ENCODE measurements around the gene CFAP65.
A peak's percentile ranks its signal among the peaks of the same experiment; 100 is the strongest.

Gene CFAP65

DNA sequence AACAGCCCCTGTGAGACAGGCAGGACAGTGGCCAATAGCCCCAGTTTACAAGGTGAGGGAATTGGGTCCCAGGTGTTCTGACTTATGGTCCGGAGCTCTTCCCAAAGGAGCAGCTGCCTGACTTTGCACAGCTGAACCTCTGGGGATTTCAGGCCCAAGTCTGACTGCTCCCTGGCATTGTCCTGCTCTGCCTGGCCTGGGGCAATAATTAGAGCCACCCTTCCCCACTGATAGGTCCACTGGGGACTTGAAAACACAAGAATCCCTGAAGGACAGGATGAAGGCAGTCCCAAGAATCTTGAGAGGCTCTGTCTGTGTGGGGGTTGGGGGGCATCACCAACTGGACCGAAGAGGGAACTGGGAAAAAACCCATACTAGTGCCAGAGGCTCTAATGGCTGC lies 52.7 kb downstream of the CFAP65 start:
- Histone ChIP-seq H3K9ac (ENCODE audit: low read depth, low read length) (no peak overlapping the region), H3K36me3 (ENCODE audit: insufficient read depth, low read length) (no peaks in the 10 kb centered on the region), H3K4me3 (ENCODE audit: low read length) (no peak overlapping the region), H3K9me3 (ENCODE audit: insufficient read depth, low read depth, low read length) (no peaks in the 10 kb centered on the region), H3K27ac (ENCODE audit: low read depth, low read length) (no peak overlapping the region), H3K4me1 (ENCODE audit: insufficient read depth, low read length) (0 out of 2 replicates have a peak, but pooled peaks cover 3% of the 10 kb centered on the region), H3K27me3 (ENCODE audit: insufficient read depth, low read length) (peaks cover 100% of the 10 kb centered on the region)
- 67% methylated on average over 2 of the region's 2 CpGs for WGBS

GRCh38 chr2:218988164-218988563 lies 53.2 kb downstream of the CFAP65 start:
- WGBS, result 61% methylated on average over 2 of the region's 3 CpGs
- H3K9me3 ChIP-seq (ENCODE audit: insufficient read depth, low read depth, low read length), result no peaks in the 10 kb centered on the region
- no peak overlapping the region for H3K9ac ChIP-seq (ENCODE audit: low read depth, low read length)
- H3K4me3 ChIP-seq (ENCODE audit: low read length), result no peak overlapping the region
- H3K27me3 ChIP-seq (ENCODE audit: insufficient read depth, low read length), result peaks cover 100% of the 10 kb centered on the region
- H3K27ac ChIP-seq (ENCODE audit: low read depth, low read length), result no peak overlapping the region
- H3K4me1 ChIP-seq (ENCODE audit: insufficient read depth, low read length), result no peaks in the 10 kb centered on the region
- no peaks in the 10 kb centered on the region for H3K36me3 ChIP-seq (ENCODE audit: insufficient read depth, low read length)

DNA sequence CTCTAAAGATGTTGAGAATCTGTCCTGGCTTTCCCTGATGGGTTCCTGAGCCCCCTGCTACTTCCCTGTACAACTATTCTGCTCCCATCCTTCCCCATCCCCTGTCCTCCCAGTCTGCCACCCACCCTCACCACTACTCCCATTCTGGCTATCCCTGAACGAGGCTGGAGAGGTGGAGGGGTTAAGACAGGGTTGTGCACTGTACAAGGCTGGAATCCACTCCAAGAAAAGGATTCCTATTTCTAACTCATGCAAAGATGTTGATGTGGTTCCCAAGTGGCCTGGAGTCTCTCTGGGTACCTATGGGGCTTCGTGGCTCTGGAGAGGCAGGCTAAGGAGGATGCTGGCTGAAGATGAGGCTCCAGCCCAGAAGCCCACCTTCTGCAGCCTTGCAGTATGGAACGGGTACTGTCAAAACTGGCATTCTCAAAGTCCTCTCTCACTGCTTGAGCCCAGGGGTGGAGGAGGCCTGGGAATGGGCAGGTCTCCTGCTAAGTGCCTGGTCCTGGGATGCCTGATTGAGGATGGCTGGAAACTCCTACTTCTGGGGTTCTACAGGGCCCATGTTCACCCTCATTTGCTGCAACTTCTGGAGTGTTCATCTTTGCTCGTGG lies 55.1 kb downstream of the CFAP65 start:
- Histone ChIP-seq H3K9me3 (ENCODE audit: insufficient read depth, low read depth, low read length) (no peaks in the 10 kb centered on the region), H3K9ac (ENCODE audit: low read depth, low read length) (no peak overlapping the region), H3K27me3 (ENCODE audit: insufficient read depth, low read length) (peaks cover 100% of the 10 kb centered on the region), H3K4me3 (ENCODE audit: low read length) (no peak overlapping the region), H3K36me3 (ENCODE audit: insufficient read depth, low read length) (no peaks in the 10 kb centered on the region), H3K27ac (ENCODE audit: low read depth, low read length) (no peak overlapping the region), H3K4me1 (ENCODE audit: insufficient read depth, low read length) (no peaks in the 10 kb centered on the region)
- WGBS, result 37% methylated on average over 3 of the region's 4 CpGs

- WGBS, result under 1% methylated on average over 49 of the region's 49 CpGs
- Histone ChIP-seq H3K4me3 (ENCODE audit: low read length) (no peak overlapping the region), H3K27ac (ENCODE audit: low read depth, low read length) (no peak overlapping the region), H3K36me3 (ENCODE audit: insufficient read depth, low read length) (no peaks in the 10 kb centered on the region), H3K9me3 (ENCODE audit: insufficient read depth, low read depth, low read length) (no peaks in the 10 kb centered on the region), H3K27me3 (ENCODE audit: insufficient read depth, low read length) (peaks cover 99% of the 10 kb centered on the region), H3K4me1 (ENCODE audit: insufficient read depth, low read length) (no peaks in the 10 kb centered on the region), H3K9ac (ENCODE audit: low read depth, low read length) (no peak overlapping the region)
Measured at GRCh38 chr2:218985325-218986091, 55.8 kb downstream of the CFAP65 start.

DNA sequence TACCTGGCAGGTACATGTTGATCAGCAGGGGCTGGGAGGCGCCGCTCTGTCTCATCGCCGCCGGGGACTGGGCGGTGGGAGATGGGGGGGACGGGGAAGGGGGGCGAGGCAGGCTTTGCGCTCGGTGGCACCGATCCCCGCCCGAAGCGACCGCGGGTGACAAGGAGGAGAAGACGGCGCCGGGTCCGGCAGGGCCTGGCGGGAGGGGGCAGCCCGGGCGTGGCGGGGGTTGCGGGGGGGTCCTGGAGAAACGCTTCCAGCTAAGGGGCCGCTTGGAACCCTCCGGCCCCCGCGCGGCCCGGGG lies 56.3 kb downstream of the CFAP65 start, which contains the start of gene FEV:
Gene FEV (minus strand): TSS at position 164 of the 304 bp plus-strand sequence. CDS start 109 bp downstream, at position 55.
- Histone ChIP-seq H3K27me3 (ENCODE audit: insufficient read depth, low read length) (peaks cover 99% of the 10 kb centered on the region), H3K4me1 (ENCODE audit: insufficient read depth, low read length) (no peaks in the 10 kb centered on the region)

GRCh38 chr2:218984239-218985020 lies 56.9 kb downstream of the CFAP65 start:
- Histone ChIP-seq H3K27ac (ENCODE audit: low read depth, low read length) (no peak overlapping the region), H3K9me3 (ENCODE audit: insufficient read depth, low read depth, low read length) (no peaks in the 10 kb centered on the region), H3K4me3 (ENCODE audit: low read length) (peak overlapping the region; percentile 29), H3K36me3 (ENCODE audit: insufficient read depth, low read length) (no peaks in the 10 kb centered on the region), H3K4me1 (ENCODE audit: insufficient read depth, low read length) (0 out of 2 replicates have a peak, but pooled peaks cover 2% of the 10 kb centered on the region), H3K9ac (ENCODE audit: low read depth, low read length) (no peak overlapping the region), H3K27me3 (ENCODE audit: insufficient read depth, low read length) (peaks cover 99% of the 10 kb centered on the region)
- WGBS, result 1% methylated on average over 50 of the region's 50 CpGs

More for the DNA sequence above, 56.3 kb downstream of the CFAP65 start, which contains the start of gene FEV:
- no peaks in the 10 kb centered on the region for H3K9me3 ChIP-seq (ENCODE audit: insufficient read depth, low read depth, low read length)
- H3K36me3 ChIP-seq (ENCODE audit: insufficient read depth, low read length), result no peaks in the 10 kb centered on the region
- 1% methylated on average over 32 of the region's 32 CpGs for WGBS
- H3K9ac ChIP-seq (ENCODE audit: low read depth, low read length), result no peak within 1 kb of the TSS
- H3K4me3 ChIP-seq (ENCODE audit: low read length), result peak within 1 kb of the TSS; percentile 29
- no peak within 1 kb of the TSS for H3K27ac ChIP-seq (ENCODE audit: low read depth, low read length)

GRCh38 chr2:218983934-218984238 lies 57.4 kb downstream of the CFAP65 start:
- H3K4me3 ChIP-seq (ENCODE audit: low read length), result no peak overlapping the region
- H3K36me3 ChIP-seq (ENCODE audit: insufficient read depth, low read length), result no peaks in the 10 kb centered on the region
- H3K4me1 ChIP-seq (ENCODE audit: insufficient read depth, low read length), result 0 out of 2 replicates have a peak, but pooled peaks cover 2% of the 10 kb centered on the region
- H3K9me3 ChIP-seq (ENCODE audit: insufficient read depth, low read depth, low read length), result no peaks in the 10 kb centered on the region
- H3K27ac ChIP-seq (ENCODE audit: low read depth, low read length), result no peak overlapping the region
- WGBS, result 6% methylated on average over 10 of the region's 10 CpGs
- H3K9ac ChIP-seq (ENCODE audit: low read depth, low read length), result no peak overlapping the region
- H3K27me3 ChIP-seq (ENCODE audit: insufficient read depth, low read length), result peaks cover 99% of the 10 kb centered on the region

- H3K4me3 ChIP-seq (ENCODE audit: low read length), result no peak overlapping the region
- WGBS, result 9% methylated on average over 23 of the region's 23 CpGs
- no peak overlapping the region for H3K9ac ChIP-seq (ENCODE audit: low read depth, low read length)
- no peaks in the 10 kb centered on the region for H3K9me3 ChIP-seq (ENCODE audit: insufficient read depth, low read depth, low read length)
- H3K27me3 ChIP-seq (ENCODE audit: insufficient read depth, low read length), result peaks cover 99% of the 10 kb centered on the region
- 0 out of 2 replicates have a peak, but pooled peaks cover 2% of the 10 kb centered on the region for H3K4me1 ChIP-seq (ENCODE audit: insufficient read depth, low read length)
- H3K27ac ChIP-seq (ENCODE audit: low read depth, low read length), result no peak overlapping the region
- H3K36me3 ChIP-seq (ENCODE audit: insufficient read depth, low read length), result no peaks in the 10 kb centered on the region
Measured at GRCh38 chr2:218983263-218983933, 57.9 kb downstream of the CFAP65 start.

DNA sequence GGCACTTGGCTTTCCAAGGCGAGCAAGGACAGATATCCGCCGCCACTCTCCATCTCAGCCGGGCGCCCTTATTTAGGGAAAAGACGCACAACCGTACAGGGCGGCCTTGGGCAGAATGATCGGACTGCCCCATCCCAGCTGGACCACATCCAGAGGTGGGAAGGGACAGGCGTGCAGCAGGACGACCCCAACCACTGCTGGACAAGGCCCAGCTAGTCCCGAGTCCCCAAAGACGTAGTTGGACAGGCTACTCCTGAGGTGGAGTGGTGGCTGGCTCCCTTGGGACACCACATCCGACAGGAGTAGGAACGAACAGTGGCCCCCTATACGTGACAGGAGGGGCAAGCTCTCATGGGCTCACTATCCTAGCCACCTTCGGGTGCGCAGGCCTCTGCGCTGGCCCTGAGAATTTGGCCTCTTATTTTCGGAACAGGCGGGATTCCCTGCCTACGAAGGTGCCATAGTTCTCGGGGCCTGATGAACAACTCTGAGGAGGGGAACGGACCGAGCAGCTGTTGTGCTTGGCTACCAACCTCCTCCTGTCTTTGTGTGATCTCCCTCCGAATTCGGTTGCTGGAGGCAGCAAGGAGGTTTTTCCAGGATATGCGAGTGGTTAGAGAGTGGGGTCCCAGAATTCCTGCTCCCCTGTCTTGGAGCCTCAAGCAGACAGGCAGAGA lies 58.6 kb downstream of the CFAP65 start:
- no peak overlapping the region for H3K27ac ChIP-seq (ENCODE audit: low read depth, low read length)
- 0 out of 2 replicates have a peak, but pooled peaks cover 2% of the 10 kb centered on the region for H3K4me1 ChIP-seq (ENCODE audit: insufficient read depth, low read length)
- peaks cover 99% of the 10 kb centered on the region for H3K27me3 ChIP-seq (ENCODE audit: insufficient read depth, low read length)
- no peaks in the 10 kb centered on the region for H3K9me3 ChIP-seq (ENCODE audit: insufficient read depth, low read depth, low read length)
- no peak overlapping the region for H3K4me3 ChIP-seq (ENCODE audit: low read length)
- H3K36me3 ChIP-seq (ENCODE audit: insufficient read depth, low read length), result no peaks in the 10 kb centered on the region
- 8% methylated on average over 28 of the region's 28 CpGs for WGBS
- H3K9ac ChIP-seq (ENCODE audit: low read depth, low read length), result no peak overlapping the region

DNA sequence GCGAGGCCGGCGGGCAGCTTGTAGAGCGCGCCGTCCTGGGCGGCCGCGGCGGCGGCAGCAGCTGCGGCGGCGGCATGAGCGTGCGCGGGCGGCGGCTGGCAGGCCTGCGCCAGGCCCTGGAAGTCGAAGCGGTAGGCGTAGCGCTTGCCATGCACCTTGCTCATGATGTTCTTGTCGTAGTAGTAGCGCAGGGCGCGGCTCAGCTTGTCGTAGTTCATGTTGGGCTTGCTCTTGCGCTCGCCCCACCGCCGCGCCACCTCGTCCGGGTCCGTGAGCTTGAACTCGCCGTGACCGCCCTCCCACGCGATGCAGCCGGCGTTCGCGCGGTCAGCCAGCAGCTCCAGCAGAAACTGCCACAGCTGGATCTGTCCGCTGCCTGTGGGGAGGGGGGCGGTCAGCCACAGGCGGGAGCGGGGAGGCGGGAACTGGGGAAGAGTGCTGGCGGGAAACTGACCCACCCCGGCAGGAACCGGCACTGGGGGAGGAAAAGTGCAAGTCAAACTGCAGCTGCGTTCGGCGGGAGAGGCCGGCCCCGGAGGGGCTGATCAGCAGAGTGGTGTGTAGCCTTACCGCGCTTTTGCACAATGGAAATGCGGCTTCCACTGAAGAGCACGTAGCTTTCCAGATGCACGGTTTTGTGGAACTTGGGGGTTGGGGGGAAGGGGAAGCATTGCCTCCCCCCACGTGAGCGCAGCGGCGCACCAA lies 59.3 kb downstream of the CFAP65 start:
- WGBS, result 1% methylated on average over 69 of the region's 69 CpGs
- Histone ChIP-seq H3K36me3 (ENCODE audit: insufficient read depth, low read length) (no peaks in the 10 kb centered on the region), H3K9me3 (ENCODE audit: insufficient read depth, low read depth, low read length) (no peaks in the 10 kb centered on the region), H3K9ac (ENCODE audit: low read depth, low read length) (no peak overlapping the region), H3K4me1 (ENCODE audit: insufficient read depth, low read length) (0 out of 2 replicates have a peak, but pooled peaks cover 2% of the 10 kb centered on the region), H3K4me3 (ENCODE audit: low read length) (0 out of 2 replicates have a peak overlapping the region, but pooled peaks have one; percentile 0), H3K27ac (ENCODE audit: low read depth, low read length) (no peak overlapping the region), H3K27me3 (ENCODE audit: insufficient read depth, low read length) (peaks cover 99% of the 10 kb centered on the region)
